GM19043 (cell line): Measurements from ENCODE around the gene SRRM3.
"Not testable (repeated sequence)": the region's sequence is repeated elsewhere in the genome, so short reads cannot be mapped to it uniquely, and the experiment has no call there.

Experiments used
- ATAC-seq: cut with Tn5 transposase; IDR thresholded peaks from one replicate; pipeline ENCODE4 v1.9.1; 2021; ENCODE audit warnings: low read depth; ENCODE audit not compliant: unreplicated experiment

SRRM3 gene

DNA sequence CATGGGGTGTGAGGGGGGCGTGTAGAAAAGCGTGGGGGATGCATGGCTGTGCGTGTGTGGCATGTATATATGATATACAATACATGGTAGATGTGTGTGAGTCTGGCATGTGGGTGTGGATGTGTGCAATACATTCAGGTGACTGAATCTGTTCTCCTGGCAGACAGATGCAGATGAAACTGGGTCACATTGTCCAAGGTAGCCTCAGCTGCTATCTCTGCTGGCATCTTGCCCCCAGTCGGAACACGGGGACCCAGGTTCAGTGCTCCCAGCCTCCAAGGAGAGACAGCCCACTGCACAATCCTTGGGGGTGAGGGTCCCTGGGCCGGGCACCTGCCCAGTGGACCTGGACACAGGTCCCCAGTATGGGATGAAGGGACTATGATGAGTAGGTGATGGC is 12.4 kb upstream of the SRRM3 start:
- ATAC-seq, result no peak

DNA sequence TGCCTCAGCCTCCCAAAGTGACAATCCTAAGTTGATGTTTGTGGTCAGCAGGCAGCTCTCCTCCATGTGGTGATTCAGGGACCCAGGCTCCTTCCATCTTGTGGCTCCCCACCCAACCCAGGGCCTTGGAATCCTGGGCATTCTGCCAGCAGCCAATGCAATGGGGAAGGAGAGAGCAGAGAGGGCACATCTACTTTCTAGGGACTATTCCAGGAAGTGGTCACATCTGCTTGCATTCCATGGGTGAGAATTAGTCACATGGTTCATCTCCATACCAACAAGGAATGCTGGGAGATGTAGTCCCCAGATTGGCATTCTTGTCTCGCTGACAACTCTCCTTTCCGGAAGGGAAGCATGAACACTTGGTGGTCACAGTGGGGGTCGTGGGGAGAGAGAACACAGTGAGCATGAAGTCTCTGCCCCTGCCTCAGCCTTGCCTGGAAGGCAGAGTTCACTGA is 9.9 kb upstream of the SRRM3 start:
- ATAC-seq, result no peak

DNA sequence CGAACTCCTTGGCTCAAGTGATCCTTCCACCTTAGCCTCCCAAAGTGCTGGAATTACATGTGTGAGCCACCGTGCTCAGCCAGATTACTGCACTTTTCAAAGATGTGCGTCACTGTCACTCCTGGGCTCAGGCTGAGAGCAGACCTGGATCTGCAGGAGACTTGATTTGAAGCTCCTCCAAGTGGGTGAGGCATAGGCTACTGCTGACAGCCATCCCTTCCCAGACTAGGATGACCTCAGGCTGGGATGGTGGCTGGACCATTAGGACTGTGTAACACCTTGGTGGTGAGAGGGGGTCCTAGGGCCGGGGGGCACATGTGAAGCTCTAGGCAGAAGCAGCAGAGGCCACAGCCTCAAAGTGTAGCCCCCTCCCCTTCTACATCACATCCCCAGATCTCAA is 8.2 kb upstream of the SRRM3 start:
- ATAC-seq, result no peak

DNA sequence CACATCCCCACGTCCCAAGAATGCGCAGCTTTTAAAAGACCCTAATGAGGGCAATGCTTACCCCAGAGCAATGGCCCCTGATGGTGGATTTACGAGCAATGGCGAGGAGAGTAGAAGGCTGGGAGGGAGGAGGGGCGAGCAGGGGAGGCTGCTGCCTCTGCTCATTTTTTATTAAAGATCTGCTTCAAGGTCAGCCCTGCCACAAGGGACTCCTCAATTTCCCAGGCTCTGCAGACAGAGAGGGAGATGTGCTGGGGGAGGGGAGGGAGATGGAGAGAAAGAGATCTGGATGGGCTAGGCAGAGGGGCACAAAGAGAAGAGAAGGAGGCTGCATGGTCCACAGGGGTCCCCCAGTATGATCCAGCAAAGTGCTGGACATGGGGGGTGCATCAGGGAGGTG is 7.8 kb upstream of the SRRM3 start:
- no peak for ATAC-seq

DNA sequence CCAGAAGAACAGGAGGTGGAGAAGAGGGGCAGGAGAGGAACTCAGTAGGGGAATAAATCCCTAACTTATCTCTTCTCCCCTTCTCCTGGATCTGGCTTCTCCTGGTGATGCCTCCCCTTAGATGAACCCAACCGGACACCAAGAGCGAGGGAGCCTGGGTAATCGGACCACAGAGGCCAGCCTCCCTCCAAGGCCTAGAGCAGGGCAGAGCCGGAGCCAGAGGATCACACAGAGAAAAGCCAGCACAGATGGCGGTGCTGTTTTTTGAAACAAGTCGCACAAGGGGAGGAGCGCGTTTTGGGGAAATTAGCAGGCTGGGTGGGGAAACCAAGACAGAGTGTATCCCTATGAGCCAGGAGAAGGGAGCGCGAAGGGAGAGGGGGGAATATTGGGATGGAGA is 4.9 kb upstream of the SRRM3 start:
- no peak for ATAC-seq

DNA sequence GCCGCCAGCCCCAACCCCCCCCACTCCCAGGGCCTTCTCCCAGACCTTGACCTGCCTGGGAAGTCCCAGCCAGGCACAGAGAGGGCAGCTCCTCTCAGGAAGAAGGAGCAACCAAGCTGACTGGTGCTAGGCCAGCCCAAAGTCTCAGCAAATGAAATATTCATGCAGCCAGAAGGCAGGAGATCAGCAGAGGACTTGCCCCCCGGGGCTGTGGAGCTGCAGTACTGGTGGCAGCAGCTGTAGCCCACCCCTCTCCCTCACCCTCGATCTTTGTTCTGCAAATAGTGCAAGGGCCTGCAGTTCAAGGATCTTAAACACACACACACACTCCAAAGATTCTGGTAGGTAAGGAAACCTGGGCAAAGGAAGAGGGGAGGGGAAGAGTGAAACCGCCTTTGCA is 3.5 kb upstream of the SRRM3 start:
- ATAC-seq, result no peak

DNA sequence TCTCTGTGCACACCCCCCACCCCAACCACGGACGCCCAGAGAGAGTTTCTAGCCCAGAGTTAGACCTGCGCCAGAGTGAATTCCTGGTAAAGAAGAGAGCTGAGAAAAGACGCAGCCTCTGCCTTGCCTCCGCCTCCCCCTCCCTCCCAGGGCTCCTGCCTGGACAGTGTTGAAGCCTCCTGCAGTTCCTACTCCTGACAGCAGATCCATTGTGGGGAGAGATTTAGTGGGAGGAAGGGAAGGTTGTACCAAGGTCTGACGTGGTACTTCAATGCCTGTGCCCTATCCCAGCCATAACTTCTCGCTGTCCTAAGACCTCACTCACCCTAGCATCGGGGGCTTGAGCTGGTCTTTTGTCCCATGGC is 952 bp downstream of the SRRM3 start:
- ATAC-seq, result no peak

DNA sequence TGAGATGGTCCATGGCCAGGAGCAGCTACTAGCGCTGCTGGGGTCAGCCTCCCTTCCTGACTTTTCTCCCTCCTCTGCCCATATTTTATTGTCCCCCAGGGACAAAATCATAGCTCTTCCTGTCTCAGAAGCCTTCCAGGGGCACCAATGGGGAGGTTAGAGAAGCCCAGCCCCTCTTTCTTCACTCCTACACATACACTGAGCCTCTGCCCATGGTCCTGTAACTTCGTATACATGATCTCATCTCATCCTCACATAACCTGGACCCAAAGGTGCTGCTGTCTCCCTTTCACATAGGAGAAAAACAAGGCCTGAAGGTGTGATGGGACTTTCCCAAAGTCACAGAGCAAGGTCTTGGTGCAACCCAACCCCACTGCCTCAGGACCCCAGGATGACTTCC is 2.5 kb downstream of the SRRM3 start:
- ATAC-seq, result no peak

DNA sequence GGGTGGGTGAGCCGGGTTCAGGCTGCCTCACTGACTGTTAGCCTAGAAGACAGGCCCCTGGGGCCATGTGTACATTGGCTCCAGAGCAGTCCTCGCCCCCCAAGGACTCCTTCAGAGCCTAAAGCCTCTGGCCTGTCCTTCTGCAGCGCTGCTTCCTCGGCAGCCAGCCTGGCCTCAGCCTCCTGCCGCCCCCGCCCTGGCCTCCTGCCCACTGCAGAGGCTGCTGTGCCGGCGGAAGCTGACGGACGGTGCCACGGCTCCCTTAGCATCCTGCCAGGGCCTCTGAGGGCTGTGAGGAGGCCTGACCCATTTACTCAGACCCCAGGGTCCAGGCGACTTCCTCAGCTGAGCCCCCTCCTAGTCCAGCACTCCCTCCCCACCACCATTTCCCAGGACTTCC is 4.9 kb downstream of the SRRM3 start:
- ATAC-seq, result no peak

DNA sequence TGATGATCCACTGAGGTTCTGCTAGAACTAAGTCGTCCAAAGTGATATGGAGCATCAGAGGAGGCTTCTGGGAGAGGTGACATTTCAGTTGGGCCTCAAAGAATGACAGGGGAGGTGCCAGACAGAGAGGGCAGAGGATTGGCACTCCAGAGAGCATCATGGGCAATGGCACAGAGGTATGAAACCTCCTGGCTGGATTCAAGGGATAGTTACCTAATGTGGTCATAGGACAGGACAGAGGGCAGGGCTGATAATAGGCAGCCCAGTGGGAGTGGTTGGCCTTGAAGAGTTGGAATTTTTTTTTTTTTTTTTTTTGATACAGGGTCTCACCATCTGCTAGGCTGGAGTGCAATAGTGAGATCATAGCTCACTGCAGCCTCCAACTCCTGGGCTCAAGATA is 7.6 kb downstream of the SRRM3 start:
- no peak for ATAC-seq

DNA sequence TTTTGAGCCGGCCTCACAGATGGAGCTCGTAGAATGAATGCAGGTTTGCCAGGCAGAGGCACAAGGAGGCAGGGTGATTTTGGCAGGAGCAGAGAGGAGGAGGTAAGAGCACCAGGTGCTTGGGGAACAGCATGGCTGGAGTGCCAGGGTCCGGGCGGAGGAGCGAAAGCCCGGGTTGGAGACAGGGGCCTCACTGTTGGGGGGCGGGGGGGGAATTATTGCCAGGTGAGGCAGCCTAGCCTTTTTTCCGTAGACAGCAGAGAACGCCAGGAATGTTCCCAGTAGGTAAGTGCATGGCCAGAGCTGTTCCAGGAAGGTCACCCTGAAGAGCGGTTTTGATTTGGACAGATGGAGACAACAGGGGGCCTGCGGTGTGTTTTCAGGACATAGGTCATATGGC is 9.5 kb downstream of the SRRM3 start:
- ATAC-seq, result no peak

DNA sequence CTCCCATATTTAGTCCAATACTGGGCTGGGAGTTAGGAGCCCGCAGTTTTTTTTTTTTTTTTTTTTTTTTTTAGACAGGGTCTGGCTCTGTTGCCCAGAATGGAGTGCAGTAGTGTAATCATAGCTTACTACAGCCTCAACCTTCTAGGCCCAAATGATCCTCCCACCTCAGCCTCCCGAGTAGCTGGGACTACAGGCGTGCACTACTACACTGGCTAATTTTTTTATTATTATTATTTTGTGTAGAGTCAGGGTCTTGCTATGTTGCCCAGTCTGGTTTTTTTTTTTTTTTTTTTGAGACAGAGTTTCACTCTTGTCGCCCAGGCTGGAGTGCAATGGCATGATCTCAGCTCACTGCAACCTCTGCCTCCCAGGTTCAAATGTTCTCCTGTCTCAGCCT is 13.7 kb downstream of the SRRM3 start:
- ATAC-seq, result not testable (repeated sequence)

DNA sequence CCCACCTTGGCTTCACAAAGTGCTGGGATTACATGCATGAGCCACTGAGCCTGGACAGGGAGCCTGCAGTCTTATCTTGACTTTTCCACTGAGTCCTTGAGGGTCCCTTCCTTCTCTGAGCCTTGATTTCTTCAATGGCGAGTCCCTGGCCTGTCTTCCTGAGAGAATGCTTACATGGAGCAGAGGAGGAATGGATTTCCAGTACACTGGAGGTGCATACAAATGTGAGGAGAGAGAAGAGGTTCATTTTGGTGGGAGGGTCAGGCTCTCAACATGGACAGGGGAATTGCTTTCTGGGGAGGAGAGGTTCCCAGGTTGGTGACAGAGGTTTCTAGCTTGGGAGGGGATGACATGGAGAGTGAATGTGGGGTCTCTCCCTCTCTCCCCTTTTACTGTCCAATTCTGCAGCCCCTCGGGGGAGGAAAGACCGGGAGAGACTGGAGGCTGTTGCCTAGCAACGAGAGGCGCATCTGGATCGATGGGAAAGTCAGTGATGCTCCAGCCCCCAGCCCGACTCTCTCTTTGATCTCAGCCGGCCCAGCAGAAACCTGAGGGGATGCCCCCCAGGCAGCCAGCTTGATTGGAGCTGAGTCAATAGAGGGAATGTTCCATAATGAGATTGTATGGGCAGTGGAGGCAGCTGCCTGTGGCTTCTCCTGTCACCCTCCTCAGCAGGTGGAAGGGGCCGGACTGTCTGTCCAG is 14.8 kb downstream of the SRRM3 start:
- no peak for ATAC-seq

DNA sequence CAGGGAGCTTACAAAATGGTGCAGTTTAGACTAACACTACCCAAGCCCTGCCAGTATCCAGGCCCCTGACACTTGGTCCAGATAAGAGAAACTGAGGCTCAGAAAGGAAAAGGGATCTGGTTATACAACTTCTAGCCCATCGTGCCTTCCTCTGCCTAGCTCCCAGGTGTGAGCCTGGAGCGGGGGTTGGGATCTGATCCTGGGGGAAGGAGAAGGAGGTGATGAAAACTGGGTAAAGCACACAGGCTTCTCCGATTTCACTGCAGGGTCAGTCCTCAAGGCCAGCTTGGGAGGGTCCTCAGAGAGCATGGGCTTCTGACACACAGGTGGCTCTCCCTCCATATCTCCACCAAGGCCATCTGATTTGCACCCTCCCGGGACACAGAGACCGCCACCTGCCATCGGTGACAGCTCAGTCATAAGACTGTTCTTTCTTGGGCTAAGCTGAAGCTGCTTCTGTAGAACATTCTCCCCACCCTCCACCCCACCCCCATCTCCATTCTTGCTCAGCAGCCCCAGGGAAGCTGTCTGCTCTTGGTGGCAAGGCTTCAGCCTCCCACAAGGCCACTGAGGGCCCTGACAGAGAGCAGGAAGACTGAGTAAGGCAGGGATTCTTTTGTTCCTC is 16.4 kb downstream of the SRRM3 start:
- ATAC-seq, result no peak

DNA sequence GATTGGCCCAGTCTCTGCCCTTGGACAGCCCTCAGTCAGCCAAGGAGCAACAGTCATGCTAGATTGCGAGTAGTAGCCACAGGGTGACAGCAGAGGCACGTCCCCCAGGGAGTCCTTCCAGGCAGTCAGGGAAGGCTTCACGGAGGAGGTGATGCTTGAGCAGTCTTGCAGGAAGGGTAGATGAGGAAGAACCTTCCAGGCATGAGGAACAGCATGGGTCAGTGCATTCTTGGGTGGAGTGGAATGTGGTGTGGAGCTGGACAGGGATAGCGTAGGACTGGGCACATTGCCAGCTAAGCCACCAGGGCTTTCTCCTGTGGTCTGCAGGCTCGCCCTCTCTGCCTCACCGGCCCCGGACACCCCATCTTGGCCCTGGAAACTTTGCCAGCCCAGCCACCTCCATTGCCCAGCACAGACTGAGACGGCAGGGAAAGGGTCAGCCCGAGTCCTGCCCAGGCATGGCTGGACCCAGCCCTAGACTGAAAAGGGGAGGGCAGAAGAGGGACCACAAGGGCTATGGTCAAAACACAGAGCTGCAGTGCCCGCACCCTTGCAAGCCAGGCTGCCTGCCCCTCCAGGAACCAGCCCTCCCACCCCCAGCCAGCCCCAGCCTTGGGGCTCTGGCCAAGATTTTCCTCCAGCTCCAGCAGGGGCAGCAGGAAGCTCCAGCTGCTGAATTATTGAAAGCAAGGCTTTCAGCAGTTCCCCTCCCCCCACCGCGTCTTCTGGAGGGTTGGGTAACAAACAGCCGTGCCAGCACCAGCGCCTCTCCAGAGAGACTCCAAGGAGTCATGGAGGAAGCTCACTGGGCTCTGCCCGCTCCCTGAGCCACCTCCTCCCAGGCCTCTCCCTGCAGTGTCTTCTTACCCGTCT is 18.7 kb downstream of the SRRM3 start:
- no peak for ATAC-seq

DNA sequence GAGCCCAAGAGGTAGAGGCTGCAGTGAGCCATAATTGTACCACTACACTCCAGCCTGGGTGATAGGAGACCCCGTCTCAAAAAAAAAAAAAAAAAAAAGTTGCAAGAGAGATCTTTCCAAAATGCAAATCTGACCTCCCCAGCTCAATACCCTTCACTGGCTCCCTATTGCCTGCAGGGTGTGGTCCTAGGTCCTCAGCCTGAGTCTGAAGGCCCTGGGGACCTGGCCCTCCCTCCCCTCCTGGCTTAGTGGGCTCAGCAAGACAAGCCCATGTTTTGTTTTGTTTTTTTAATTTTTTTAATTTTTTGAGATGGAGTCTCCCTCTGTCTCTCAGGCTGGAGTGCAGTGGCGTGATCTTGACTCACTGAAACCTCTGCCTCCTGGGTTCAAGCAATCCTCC is 20.6 kb downstream of the SRRM3 start:
- ATAC-seq, result no peak

DNA sequence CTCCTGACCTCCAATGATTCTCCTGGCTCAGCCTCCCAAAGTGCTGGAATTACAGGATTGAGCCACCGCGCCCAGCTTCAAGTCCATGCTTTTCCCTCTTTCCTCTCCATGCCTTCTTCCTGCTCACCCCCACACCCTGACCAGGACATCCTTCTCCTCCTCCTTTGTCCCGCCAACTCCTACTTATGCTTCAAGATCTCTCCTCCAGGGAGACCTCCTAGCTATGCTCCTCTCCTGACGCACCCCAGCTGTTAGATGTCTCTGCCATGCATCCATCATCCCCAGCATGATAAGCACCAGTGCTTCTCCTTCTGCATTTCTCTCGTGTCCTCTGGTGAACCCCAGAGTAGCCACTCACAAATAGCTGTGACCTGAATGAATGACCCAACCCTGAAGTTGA is 21.1 kb downstream of the SRRM3 start:
- ATAC-seq, result no peak

DNA sequence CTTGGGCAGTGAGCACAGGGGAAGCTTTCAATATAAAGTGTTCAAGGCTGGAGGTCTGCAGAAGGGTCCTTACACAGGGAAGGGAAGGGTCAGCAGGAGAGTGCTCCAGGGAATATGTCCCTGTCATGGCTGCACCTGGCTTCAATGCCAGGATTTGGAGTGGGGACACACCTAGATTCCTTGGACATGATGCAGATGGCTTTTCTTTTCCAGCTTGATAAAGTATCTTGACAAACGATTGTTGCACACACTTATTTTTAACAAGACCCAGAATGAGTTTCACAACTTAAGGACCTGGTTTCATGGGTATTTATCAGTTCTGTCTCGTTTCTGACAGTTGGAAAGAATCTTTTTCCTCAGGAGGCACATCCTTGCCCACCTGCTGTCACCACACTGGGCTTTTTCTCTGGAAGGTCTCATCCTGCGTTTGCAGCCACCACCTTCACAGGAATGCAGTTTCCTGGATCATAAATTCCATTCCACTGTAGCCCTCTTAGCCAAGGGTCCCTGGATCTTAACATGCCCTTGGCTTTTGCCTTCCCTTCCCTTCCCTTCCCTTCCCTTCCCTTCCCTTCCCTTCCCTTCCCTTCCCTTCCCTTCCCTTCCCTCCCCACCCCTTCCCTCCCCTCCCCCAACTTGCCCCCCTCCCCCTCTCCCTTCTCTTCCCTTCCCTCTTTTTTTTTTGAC is 21.7 kb downstream of the SRRM3 start:
- no peak for ATAC-seq

DNA sequence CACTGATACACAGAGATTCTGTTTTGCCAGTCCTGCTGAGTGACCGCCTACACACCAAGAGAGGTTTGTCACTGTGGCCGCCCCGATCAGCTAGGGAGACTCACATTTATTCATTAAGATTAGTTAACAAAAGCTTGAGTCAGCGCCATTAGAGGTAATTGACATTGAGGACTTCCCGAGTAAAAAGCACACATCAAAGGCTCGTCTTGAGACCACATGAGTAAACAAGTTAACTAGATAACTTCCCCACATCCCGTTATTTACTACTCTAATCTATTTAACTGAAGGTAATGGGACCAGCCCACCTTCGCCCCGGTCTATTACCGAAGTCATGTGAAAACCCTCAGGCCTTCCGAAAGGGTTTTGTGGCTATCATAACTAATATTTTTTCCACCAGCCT is 23.0 kb downstream of the SRRM3 start:
- ATAC-seq, result no peak

DNA sequence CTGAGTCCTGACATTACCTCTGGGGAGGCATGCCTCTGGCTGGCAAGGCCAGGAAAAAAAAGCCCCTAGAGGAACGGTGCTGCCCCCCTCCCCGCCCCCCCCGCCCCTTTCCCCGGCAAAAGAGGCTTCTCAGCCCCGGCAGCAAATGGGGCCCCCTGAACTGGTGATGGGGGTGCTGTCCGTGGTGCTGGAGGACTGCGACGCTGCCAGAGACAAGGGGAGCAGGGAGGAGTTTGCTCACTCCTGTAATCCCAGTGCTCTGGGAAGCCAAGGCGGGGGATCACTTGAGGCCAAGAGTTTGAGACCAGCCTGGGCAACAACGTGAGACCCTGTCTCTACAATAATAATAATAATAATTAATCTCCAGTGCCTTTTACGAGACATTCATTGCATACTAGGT is 23.7 kb downstream of the SRRM3 start:
- ATAC-seq, result no peak

DNA sequence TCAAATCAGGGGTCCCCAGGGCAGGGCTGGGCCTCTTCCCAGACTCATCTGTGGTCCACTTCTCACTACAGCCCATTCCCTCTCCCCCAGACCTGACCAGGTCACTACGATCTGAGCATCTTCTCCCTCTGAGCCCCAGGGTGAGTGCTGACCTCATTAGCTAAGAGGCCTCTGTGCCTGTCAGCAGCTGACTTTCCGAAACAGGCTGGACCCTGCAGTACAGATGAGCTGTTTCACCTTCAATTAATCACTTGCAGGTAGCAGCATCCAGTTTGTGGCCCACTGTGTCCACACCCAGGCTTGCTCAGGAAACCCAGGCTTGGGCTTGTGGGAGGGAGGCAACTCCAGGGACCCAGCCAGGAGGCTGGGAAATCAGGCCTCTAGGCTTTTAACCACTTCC is 24.3 kb downstream of the SRRM3 start:
- no peak for ATAC-seq
